ENCODE data around the gene NECTIN2.
"Not testable (repeated sequence)": the region's sequence is repeated elsewhere in the genome, so short reads cannot be mapped to it uniquely, and the experiment has no call there.

The NECTIN2 gene

GRCh38 chr19:44884566-44884965 is 38.5 kb downstream of the NECTIN2 start:
- no peak for DNase-seq (ENCODE audit: low read depth in 2 of 2)

GRCh38 chr19:44886141-44886540 is 40.0 kb downstream of the NECTIN2 start:
- no peak for DNase-seq (ENCODE audit: low read depth in 2 of 2)

GRCh38 chr19:44887648-44888047 is 41.6 kb downstream of the NECTIN2 start:
- no peak for DNase-seq (ENCODE audit: low read depth in 2 of 2)

DNA sequence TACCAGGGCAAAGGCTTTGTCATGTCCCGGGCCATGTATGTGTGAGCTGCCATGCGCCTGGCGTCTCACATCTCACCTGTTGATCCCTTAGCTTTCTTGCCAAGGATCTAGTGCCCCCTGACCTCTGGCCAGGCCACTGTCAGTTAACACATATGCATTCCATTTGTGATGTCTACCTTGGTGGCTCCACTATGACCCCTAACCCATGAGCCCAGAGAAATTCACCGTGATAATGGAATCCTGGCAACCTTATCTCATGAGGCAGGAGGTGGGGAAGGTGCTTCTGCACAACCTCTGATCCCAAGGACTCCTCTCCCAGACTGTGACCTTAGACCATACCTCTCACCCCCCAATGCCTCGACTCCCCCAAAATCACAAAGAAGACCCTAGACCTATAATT is 42.2 kb downstream of the NECTIN2 start:
- not testable (repeated sequence) for DNase-seq (ENCODE audit: low read depth in 2 of 2)

DNA sequence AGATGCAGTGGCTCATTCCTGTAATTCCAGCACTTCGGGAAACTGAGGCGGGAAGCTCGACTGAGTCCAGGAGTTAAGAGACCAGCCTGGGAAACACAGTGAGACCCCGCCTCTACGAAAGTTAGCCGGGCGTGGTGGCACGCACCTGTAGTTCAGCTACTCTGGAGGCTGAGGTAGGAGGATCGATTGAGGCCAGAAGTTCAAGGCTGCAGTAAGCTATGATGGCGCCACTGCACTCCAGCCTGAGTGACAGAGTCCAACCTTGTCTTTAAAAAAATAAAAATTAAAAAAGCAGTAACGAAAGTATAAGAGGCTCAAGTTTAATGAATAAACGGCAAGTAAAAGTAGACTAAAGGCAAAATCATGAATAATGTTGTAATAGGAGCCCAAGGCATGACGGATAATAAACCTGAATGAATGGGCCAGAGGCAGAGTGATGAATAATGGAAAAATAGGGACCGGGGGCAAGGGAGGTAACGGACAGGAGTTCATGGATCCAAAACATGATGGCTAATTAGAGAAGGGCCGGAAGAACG is 43.8 kb downstream of the NECTIN2 start:
- no peak for DNase-seq (ENCODE audit: low read depth in 2 of 2)

DNA sequence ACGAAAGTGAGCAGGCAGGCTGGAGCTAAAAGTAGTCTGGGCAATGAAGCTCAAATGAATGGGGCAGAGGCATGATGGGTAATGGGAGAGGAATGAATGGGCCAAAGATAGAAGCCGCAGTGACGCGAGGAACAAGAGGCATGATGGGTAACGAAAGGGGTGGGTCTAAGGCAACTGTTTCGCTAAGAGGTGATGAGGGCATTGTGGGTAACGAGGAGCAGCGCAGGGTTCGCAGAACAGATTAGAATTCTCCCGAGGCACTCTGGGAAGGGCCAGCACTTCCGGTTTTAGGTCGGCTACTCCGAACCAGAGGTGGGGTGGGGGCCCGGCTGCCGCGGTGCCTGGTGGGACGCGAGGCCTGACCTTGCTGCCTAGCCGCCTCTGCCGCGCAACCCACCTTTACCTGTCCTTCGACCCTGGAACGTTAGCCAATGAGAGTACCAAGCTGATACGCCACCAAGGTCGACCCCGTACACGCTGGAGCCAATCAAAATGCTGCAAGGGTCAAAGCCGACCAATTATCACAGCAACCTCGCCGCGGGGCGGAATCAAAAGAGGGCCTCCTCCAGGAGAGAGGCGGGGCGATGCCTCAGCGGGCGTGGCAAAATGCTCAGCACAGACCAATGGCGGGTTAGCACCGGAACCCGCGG is 44.4 kb downstream of the NECTIN2 start:
- no peak for DNase-seq (ENCODE audit: low read depth in 2 of 2)

- DNase-seq (ENCODE audit: low read depth in 2 of 2): peak; percentile 99 to 100
These were observed 45.2 kb downstream of the NECTIN2 start, which contains the start of gene TOMM40 for GRCh38 chr19:44891016-44891882. TOMM40 (plus strand) TSS chr19:44891254; CDS start chr19:44891416, 162 bp downstream.

GRCh38 chr19:44892932-44893331 is 46.8 kb downstream of the NECTIN2 start:
- no peak for DNase-seq (ENCODE audit: low read depth in 2 of 2)

GRCh38 chr19:44893332-44894051 is 47.4 kb downstream of the NECTIN2 start:
- DNase-seq (ENCODE audit: low read depth in 2 of 2): no peak

GRCh38 chr19:44894052-44894400 is 47.9 kb downstream of the NECTIN2 start:
- no peak for DNase-seq (ENCODE audit: low read depth in 2 of 2)

- DNase-seq (ENCODE audit: low read depth in 2 of 2): no peak
These were observed 48.8 kb downstream of the NECTIN2 start for GRCh38 chr19:44894946-44895345.

GRCh38 chr19:44897835-44898234 is 51.7 kb downstream of the NECTIN2 start:
- no peak for DNase-seq (ENCODE audit: low read depth in 2 of 2)

DNA sequence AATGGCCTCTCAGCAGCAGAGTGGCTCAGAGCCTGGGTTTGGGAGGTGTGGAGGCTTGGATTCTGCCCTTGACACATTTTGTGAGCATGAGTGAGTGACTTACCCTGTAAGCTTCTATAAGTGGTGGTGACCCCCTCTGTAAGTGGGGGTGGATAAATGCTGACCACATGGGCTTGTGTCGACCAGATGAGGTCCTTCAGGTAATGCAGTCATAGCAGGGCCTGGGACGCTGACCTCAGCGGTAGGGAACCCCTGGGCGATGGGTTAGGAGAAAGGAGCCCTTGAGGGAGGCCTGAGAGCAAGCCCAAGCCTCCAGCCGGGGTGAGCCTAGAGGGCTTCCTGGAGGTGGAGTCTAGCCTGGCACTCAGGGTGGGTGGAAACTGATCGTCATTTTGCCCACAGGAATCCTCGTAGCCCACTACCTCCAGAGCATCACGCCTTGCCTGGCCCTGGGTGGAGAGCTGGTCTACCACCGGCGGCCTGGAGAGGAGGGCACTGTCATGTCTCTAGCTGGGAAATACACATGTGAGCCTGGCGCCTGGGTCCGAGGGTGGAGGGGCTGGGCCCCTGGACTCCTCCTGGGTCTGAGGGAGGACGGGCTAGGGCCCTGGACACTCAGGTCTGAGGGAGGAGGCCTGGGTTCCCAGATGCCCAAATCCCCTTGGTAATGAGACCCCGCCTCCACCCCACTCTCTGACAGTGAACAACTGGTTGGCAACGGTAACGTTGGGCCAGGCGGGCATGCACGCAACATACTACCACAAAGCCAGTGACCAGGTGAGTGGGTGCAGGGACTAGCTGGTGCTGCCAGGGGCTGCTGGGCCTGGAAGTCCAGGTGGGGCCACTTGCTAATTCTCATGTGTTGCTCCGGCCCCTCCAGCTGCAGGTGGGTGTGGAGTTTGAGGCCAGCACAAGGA is 54.5 kb downstream of the NECTIN2 start:
- no peak for DNase-seq (ENCODE audit: low read depth in 2 of 2)

GRCh38 chr19:44903216-44903601 is 57.1 kb downstream of the NECTIN2 start:
- no peak for DNase-seq (ENCODE audit: low read depth in 2 of 2)

GRCh38 chr19:44903602-44904425 is 57.7 kb downstream of the NECTIN2 start:
- DNase-seq (ENCODE audit: low read depth in 2 of 2): peak; percentile 60 to 62

- DNase-seq (ENCODE audit: low read depth in 2 of 2): no peak
These were observed 58.4 kb downstream of the NECTIN2 start for GRCh38 chr19:44904426-44904994.

DNA sequence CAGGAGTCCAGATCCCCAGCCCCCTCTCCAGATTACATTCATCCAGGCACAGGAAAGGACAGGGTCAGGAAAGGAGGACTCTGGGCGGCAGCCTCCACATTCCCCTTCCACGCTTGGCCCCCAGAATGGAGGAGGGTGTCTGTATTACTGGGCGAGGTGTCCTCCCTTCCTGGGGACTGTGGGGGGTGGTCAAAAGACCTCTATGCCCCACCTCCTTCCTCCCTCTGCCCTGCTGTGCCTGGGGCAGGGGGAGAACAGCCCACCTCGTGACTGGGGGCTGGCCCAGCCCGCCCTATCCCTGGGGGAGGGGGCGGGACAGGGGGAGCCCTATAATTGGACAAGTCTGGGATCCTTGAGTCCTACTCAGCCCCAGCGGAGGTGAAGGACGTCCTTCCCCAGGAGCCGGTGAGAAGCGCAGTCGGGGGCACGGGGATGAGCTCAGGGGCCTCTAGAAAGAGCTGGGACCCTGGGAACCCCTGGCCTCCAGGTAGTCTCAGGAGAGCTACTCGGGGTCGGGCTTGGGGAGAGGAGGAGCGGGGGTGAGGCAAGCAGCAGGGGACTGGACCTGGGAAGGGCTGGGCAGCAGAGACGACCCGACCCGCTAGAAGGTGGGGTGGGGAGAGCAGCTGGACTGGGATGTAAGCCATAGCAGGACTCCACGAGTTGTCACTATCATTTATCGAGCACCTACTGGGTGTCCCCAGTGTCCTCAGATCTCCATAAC is 59.5 kb downstream of the NECTIN2 start, which contains the start of gene APOE:
Gene APOE (plus strand): TSS at position 360 of the 724 bp plus-strand sequence. CDS start 829 bp downstream, outside the sequence.
- DNase-seq (ENCODE audit: low read depth in 2 of 2): no peak

DNA sequence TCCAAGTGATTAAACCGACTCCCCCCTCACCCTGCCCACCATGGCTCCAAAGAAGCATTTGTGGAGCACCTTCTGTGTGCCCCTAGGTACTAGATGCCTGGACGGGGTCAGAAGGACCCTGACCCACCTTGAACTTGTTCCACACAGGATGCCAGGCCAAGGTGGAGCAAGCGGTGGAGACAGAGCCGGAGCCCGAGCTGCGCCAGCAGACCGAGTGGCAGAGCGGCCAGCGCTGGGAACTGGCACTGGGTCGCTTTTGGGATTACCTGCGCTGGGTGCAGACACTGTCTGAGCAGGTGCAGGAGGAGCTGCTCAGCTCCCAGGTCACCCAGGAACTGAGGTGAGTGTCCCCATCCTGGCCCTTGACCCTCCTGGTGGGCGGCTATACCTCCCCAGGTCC is 61.5 kb downstream of the NECTIN2 start:
- no peak for DNase-seq (ENCODE audit: low read depth in 2 of 2)
